Mucosa of descending colon (tissue), 3 donors: ENCODE results near the gene SLC48A1. TPM values are rescaled to one million over a fixed set of nuclear protein-coding genes. Genes with fewer than 3 reads are reported as not detected.

Experiments
- ATAC-seq: fragments of 200-7000 bp; cut with Tn5 transposase; one replicate; pipeline ENCODE4 v1.9.1; 2020; ENCODE audit warnings: mild to moderate bottlenecking, moderate library complexity
- DNase-seq, 3 donors: peaks; one replicate each; pipeline ENCODE4 v3.0.0-alpha.2; 2020
- H3K36me3 ChIP-seq: fragments of 200-600 bp; one replicate; pipeline ENCODE4 v1.8.0; 2021; ENCODE audit warnings: low read depth, mild to moderate bottlenecking
- H3K4me1 ChIP-seq: fragments of 200-600 bp; one replicate; pipeline ENCODE4 v1.8.0; 2021; ENCODE audit warnings: low read depth, mild to moderate bottlenecking
- H3K4me3 ChIP-seq: fragments of 200-600 bp; one replicate; pipeline ENCODE4 v1.8.0; 2021; ENCODE audit warnings: mild to moderate bottlenecking
- H3K9me3 ChIP-seq: fragments of 200-600 bp; one replicate; pipeline ENCODE4 v1.8.0; 2021; ENCODE audit warnings: mild to moderate bottlenecking
- CTCF ChIP-seq: fragments of 200-600 bp; IDR thresholded peaks from one replicate; pipeline ENCODE4 v1.8.0; 2022; ENCODE audit warnings: antibody characterized with exemption, mild to moderate bottlenecking
- intact Hi-C, 2 donors: fragments of 100-400 bp; cut with DNase I in 1 of 2; cut with micrococcal nuclease in 1 of 2; formaldehyde crosslinking; loops; one replicate each; pipeline versions ENCODE4 v1.11.0 to v1.11.1; 2022; cut with DNase I, micrococcal nuclease
- total RNA-seq, 3 donors: library from RNA; stranded (reverse); fragmentation: NEBNext Ultra II Directional in 2 of 3; extraction: Animal tissue kit (Norgen Biotek cat#: 25700) in 2 of 3; gene quantifications; one replicate each; pipeline versions ENCODE4 v1.2.1 to v1.2.4, GENCODE V29; 2021 to 2023
- donor health status: DM: no; HTN: no; CAD: no; lungs with moderate emphysema.
- donor health status: DM: no; HTN: no; CAD: no.
- donor health status: DM: no; HTN: yes; CAD: no.

The SLC48A1 gene
- total RNA-seq, 3 donors from 2014 or later = 17.2 to 35.4 (median 19.1) TPM

- peak; percentile 90 to 91 (median 90) for DNase-seq
- Histone ChIP-seq H3K4me3 (no peak overlapping the region), H3K9me3 (no peaks in the 10 kb centered on the region), H3K4me1 (peaks cover 47% of the 10 kb centered on the region), H3K36me3 (no peaks in the 10 kb centered on the region)
- intact Hi-C loops = no loop called here
- TF ChIP-seq CTCF = no peak
- peak; percentile 71 for ATAC-seq
Measured at GRCh38 chr12:47754881-47755280, 18.2 kb upstream of the SLC48A1 start.

GRCh38 chr12:47755655-47756562 is 17.1 kb upstream of the SLC48A1 start:
- Histone ChIP-seq H3K4me1 (peaks cover 47% of the 10 kb centered on the region), H3K36me3 (no peaks in the 10 kb centered on the region), H3K4me3 (no peak overlapping the region), H3K9me3 (no peaks in the 10 kb centered on the region)
- intact Hi-C loops = no loop called here
- ATAC-seq (peak; percentile 53), DNase-seq (peak; percentile 79 to 83 (median 82))
- no peak for TF ChIP-seq CTCF

GRCh38 chr12:47757364-47757839 is 15.6 kb upstream of the SLC48A1 start:
- Histone ChIP-seq H3K4me3 (no peak overlapping the region), H3K36me3 (no peaks in the 10 kb centered on the region), H3K9me3 (no peaks in the 10 kb centered on the region), H3K4me1 (peaks cover 45% of the 10 kb centered on the region)
- DNase-seq = no peak
- no peak for TF ChIP-seq CTCF
- ATAC-seq = no peak
- intact Hi-C loops = no loop called here

- peak in 2 of 3 donors; percentile 50 to 64 for DNase-seq
- TF ChIP-seq CTCF = no peak
- no peak for ATAC-seq
- Histone ChIP-seq H3K4me3 (peak overlapping the region; percentile 16), H3K4me1 (peaks cover 43% of the 10 kb centered on the region), H3K36me3 (no peaks in the 10 kb centered on the region), H3K9me3 (no peaks in the 10 kb centered on the region)
- intact Hi-C loops = no loop called here
Measured at GRCh38 chr12:47757840-47758583, 15.0 kb upstream of the SLC48A1 start.

- DNase-seq (no peak), ATAC-seq (no peak)
- intact Hi-C loops = no loop called here
- Histone ChIP-seq H3K9me3 (no peaks in the 10 kb centered on the region), H3K4me1 (peaks cover 38% of the 10 kb centered on the region), H3K36me3 (no peaks in the 10 kb centered on the region), H3K4me3 (peak overlapping the region; percentile 16)
- no peak for TF ChIP-seq CTCF
Measured at GRCh38 chr12:47758584-47758833, 14.5 kb upstream of the SLC48A1 start.
